Panc1 (cell line): ENCODE results near the gene ABAT. TPM values are rescaled to one million over a fixed set of nuclear protein-coding genes. Genes with fewer than 3 reads are reported as not detected.

Source experiments
- ATAC-seq: fragments of 200-7000 bp; cut with Tn5 transposase; 2 replicates; pipeline ENCODE4 v1.9.1; 2020; ENCODE audit warnings: mild to moderate bottlenecking, moderate library complexity
- BruUV-seq: library from RNA; stranded (reverse); fragments of 400-500 nt; replicated peaks from 2 replicates; lab custom pipeline; 2021; lab: Mats Ljungman, UMichigan
- CTCF ChIA-PET: fragments of 300-600 bp; sonication (Branson Sonifier 250); formaldehyde crosslinking; loops from one replicate; lab custom pipeline; 2022; ENCODE audit warnings: antibody characterized with exemption; lab: Charles Lee
- POLR2A ChIA-PET: fragments of 300-600 bp; sonication (Branson Sonifier 250); formaldehyde crosslinking; loops from one replicate; lab custom pipeline; 2022; ENCODE audit warnings: antibody characterized with exemption; lab: Charles Lee
- DNase-seq: peaks from one replicate; pipeline ENCODE4 v3.0.0-alpha.2; 2010; ENCODE audit warnings: low read depth, low spot score
- H3K27ac ChIP-seq: 2 replicates; pipeline ENCODE4 v1.5.1; 2011; ENCODE audit warnings: mild to moderate bottlenecking, low read length, inconsistent platforms
- H3K27me3 ChIP-seq: fragments of 200-500 bp; sonication (Bioruptor generic); 2 replicates; pipeline ENCODE4 v1.6.0; 2014; ENCODE audit warnings: low read length, inconsistent platforms; ENCODE audit not compliant: control insufficient read depth, insufficient read depth
- H3K36me3 ChIP-seq: fragments of 200-500 bp; sonication (Bioruptor generic); 2 replicates; pipeline ENCODE4 v1.5.1; 2014; ENCODE audit warnings: inconsistent platforms, mild to moderate bottlenecking, low read length, moderate library complexity; ENCODE audit not compliant: control insufficient read depth, insufficient read depth
- H3K4me1 ChIP-seq: 2 replicates; pipeline ENCODE4 v1.5.1; 2011; ENCODE audit warnings: inconsistent platforms, mild to moderate bottlenecking, low read length, moderate library complexity; ENCODE audit not compliant: control insufficient read depth, insufficient read depth
- H3K4me3 ChIP-seq, 2 experiments: 2 replicates each; pipeline ENCODE4 v1.5.1; 2011 to 2012; ENCODE audit warnings: low read depth in 2 of 2, low read length in 2 of 2, mild to moderate bottlenecking in 2 of 2, inconsistent platforms in 1 of 2, moderate library complexity in 1 of 2
- H3K9me3 ChIP-seq: fragments of 200-500 bp; sonication (Bioruptor generic); 2 replicates; pipeline ENCODE4 v1.5.1; 2014; ENCODE audit warnings: low read depth, mild to moderate bottlenecking, inconsistent platforms, low read length, moderate library complexity; ENCODE audit not compliant: control insufficient read depth, insufficient read depth
- POLR2AphosphoS5 ChIP-seq: IDR thresholded peaks from 2 replicates; pipeline ENCODE4 v1.6.1; 2012; ENCODE audit warnings: mild to moderate bottlenecking, low read depth, low read length, moderate library complexity
- SIN3A ChIP-seq: IDR thresholded peaks from 2 replicates; pipeline ENCODE4 v1.6.1; 2012; ENCODE audit warnings: low read depth, mild to moderate bottlenecking, low read length, moderate library complexity, borderline replicate concordance; ENCODE audit not compliant: insufficient read depth
- TCF7L2 ChIP-seq: IDR thresholded peaks from 2 replicates; pipeline ENCODE4 v1.6.1; 2011; ENCODE audit warnings: mild to moderate bottlenecking, low read depth, low read length, inconsistent platforms
- in situ Hi-C: cut with HindIII; loops from 2 replicates; pipeline ENCODE4 v1.10.0; 2016; ENCODE audit warnings: low sequenced_read_pairs, low pct_unique_long_range_greater_than_20kb
- intact Hi-C: fragments of 100-400 bp; cut with micrococcal nuclease; formaldehyde crosslinking; loops from one replicate; pipeline ENCODE4 v1.10.0; 2022; ENCODE audit not compliant: unreplicated experiment
- total RNA-seq: library from RNA; stranded (reverse); gene quantifications from one replicate; pipeline ENCODE4 v1.2.1, GENCODE V29; 2021; ENCODE audit not compliant: unreplicated experiment
- TF ChIP-seq, protein P1 (sequence below), 2 experiments: IDR thresholded peaks; 2 replicates each; pipeline ENCODE4 v1.6.1; 2011 to 2012; ENCODE audit warnings: low read depth in 2 of 2, control low read depth in 1 of 2, low read length in 1 of 2, mild to moderate bottlenecking in 1 of 2, moderate library complexity in 1 of 2; ENCODE audit not compliant: insufficient read depth in 1 of 2
- TF ChIP-seq, protein P2 (sequence below): fragments of 450-650 bp; IDR thresholded peaks from 2 replicates; pipeline ENCODE4 v1.5.1; 2017; ENCODE audit warnings: mild to moderate bottlenecking

The ABAT gene
- total RNA-seq, 1 experiment from 2014 or later: 0.77 TPM

DNA sequence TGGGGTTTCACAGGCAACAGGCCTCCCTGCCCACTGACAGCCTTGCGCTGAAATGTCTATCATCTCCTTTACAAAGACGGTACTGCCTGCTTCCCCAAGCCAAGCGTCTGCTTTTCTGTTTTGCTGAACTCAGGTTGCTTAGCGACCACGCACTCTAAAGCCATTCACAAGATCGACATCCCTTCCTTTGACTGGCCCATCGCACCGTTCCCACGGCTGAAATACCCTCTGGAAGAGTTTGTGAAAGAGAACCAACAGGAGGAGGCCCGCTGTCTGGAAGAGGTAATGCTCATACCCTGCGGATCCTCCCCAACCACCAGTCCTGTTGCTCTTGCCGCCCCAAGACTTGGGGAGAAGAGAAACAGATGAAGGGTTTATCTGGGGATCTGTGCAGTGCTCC is 94.3 kb downstream of the ABAT start:
- H3K4me3 ChIP-seq: no peak overlapping the region
- H3K9me3 ChIP-seq: no peaks in the 10 kb centered on the region
- no peaks in the 10 kb centered on the region for H3K4me1 ChIP-seq
- in situ Hi-C loops (no loop called here), intact Hi-C loops (no loop called here)
- H3K36me3 ChIP-seq: no peaks in the 10 kb centered on the region
- DNase-seq (no peak), ATAC-seq (no peak)
- ChIA-PET POLR2A (no interaction called here), CTCF (no interaction called here)
- TF ChIP-seq, protein P1, sequence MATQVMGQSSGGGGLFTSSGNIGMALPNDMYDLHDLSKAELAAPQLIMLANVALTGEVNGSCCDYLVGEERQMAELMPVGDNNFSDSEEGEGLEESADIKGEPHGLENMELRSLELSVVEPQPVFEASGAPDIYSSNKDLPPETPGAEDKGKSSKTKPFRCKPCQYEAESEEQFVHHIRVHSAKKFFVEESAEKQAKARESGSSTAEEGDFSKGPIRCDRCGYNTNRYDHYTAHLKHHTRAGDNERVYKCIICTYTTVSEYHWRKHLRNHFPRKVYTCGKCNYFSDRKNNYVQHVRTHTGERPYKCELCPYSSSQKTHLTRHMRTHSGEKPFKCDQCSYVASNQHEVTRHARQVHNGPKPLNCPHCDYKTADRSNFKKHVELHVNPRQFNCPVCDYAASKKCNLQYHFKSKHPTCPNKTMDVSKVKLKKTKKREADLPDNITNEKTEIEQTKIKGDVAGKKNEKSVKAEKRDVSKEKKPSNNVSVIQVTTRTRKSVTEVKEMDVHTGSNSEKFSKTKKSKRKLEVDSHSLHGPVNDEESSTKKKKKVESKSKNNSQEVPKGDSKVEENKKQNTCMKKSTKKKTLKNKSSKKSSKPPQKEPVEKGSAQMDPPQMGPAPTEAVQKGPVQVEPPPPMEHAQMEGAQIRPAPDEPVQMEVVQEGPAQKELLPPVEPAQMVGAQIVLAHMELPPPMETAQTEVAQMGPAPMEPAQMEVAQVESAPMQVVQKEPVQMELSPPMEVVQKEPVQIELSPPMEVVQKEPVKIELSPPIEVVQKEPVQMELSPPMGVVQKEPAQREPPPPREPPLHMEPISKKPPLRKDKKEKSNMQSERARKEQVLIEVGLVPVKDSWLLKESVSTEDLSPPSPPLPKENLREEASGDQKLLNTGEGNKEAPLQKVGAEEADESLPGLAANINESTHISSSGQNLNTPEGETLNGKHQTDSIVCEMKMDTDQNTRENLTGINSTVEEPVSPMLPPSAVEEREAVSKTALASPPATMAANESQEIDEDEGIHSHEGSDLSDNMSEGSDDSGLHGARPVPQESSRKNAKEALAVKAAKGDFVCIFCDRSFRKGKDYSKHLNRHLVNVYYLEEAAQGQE (IDR thresholded peaks at IDR 0.05; ENCODE audit: insufficient read depth in 1 of 2, low read depth in 2 of 2, low read length in 1 of 2): no peak
- BruUV-seq: no TSS peak
- no peak overlapping the region for H3K27ac ChIP-seq
- no peaks in the 10 kb centered on the region for H3K27me3 ChIP-seq

DNA sequence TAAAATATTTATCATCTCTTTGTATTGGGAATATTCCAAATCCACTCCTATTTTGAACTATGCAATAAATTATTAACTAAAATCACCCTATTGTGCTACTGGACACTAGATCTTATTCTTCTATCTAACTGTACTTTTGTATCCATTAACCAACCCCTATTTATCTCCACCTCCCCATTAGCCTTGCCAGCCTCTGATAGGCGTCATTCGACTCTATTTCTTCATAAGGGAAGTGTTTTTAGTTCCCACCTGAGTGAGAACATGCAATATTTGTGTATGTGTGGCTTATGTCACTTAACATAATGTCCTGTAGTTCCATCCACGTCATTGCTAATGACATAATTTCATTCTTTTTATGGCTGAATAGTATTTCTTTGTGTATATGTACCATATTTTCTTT is 99.1 kb downstream of the ABAT start:
- no peaks in the 10 kb centered on the region for H3K36me3 ChIP-seq
- no peaks in the 10 kb centered on the region for H3K27me3 ChIP-seq
- no peaks in the 10 kb centered on the region for H3K9me3 ChIP-seq
- H3K4me1 ChIP-seq: no peaks in the 10 kb centered on the region
- ATAC-seq: no peak
- no peak overlapping the region for H3K27ac ChIP-seq
- POLR2A ChIA-PET: no interaction called here
- H3K4me3 ChIP-seq: no peak overlapping the region
- no TSS peak for BruUV-seq
- DNase-seq: no peak
- intact Hi-C loops (no loop called here), in situ Hi-C loops (no loop called here)
- CTCF ChIA-PET: no interaction called here
- TF ChIP-seq TCF7L2 (no peak), SIN3A (no peak), POLR2AphosphoS5 (no peak)
- TF ChIP-seq, protein P1 (IDR thresholded peaks at IDR 0.05; ENCODE audit: insufficient read depth in 1 of 2, low read depth in 2 of 2, low read length in 1 of 2): no peak
- TF ChIP-seq, protein P2, sequence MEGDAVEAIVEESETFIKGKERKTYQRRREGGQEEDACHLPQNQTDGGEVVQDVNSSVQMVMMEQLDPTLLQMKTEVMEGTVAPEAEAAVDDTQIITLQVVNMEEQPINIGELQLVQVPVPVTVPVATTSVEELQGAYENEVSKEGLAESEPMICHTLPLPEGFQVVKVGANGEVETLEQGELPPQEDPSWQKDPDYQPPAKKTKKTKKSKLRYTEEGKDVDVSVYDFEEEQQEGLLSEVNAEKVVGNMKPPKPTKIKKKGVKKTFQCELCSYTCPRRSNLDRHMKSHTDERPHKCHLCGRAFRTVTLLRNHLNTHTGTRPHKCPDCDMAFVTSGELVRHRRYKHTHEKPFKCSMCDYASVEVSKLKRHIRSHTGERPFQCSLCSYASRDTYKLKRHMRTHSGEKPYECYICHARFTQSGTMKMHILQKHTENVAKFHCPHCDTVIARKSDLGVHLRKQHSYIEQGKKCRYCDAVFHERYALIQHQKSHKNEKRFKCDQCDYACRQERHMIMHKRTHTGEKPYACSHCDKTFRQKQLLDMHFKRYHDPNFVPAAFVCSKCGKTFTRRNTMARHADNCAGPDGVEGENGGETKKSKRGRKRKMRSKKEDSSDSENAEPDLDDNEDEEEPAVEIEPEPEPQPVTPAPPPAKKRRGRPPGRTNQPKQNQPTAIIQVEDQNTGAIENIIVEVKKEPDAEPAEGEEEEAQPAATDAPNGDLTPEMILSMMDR: no peak
